Body of pancreas (tissue), 4 donors: ENCODE results near the gene CFAP100.

ENCODE experiments used
- CTCF ChIP-seq, 7 experiments: fragments of 450-650 bp in 4 of 7; fragments of 200-600 bp in 3 of 7; sonication (generic) in 3 of 7; IDR thresholded peaks; one replicate each; pipeline ENCODE4 v1.5.1; 2016 to 2019; ENCODE audit warnings: antibody characterized with exemption in 7 of 7
- POLR2A ChIP-seq, 3 donors: fragments of 450-650 bp; IDR thresholded peaks; one replicate each; pipeline ENCODE4 v1.6.1; 2016; ENCODE audit warnings: antibody characterized with exemption in 3 of 3, mild to moderate bottlenecking in 2 of 3

- no peak for TF ChIP-seq CTCF (IDR thresholded peaks at IDR 0.05)
- TF ChIP-seq POLR2A (IDR thresholded peaks at IDR 0.05): no peak
These were observed 69.4 kb downstream of the CFAP100 start for GRCh38 chr3:126464093-126464492.
